H1 (cell line): ENCODE measurements around the gene YRDC. TPM values are rescaled to one million over a fixed set of nuclear protein-coding genes. Genes with fewer than 3 reads are reported as not detected.

Experiments used
- CTCF ChIA-PET: fragments of 300-600 bp; sonication (Branson Sonifier 250); formaldehyde crosslinking; loops from one replicate; lab custom pipeline; 2021; ENCODE audit not compliant: partially characterized antibody; lab: Charles Lee
- POLR2A ChIA-PET: fragments of 300-600 bp; sonication (Branson Sonifier 250); formaldehyde crosslinking; loops from one replicate; lab custom pipeline; 2021; ENCODE audit warnings: inconsistent platforms; ENCODE audit not compliant: partially characterized antibody; lab: Charles Lee
- DNase-seq, 2 experiments: peaks; one replicate each; pipeline versions ENCODE4 v3.0.0 to v3.0.0-alpha.2; 2010 to 2022; ENCODE audit warnings: low spot score in 2 of 2, low read depth in 1 of 2, mixed read lengths in 1 of 2
- FAIRE-seq: peaks from 2 replicates; lab custom pipeline; 2011; peaks lifted over from hg19 to GRCh38; lab: Jason Lieb, UNC
- H2AFZ ChIP-seq: 2 replicates; pipeline ENCODE4 v1.8.1; 2012; ENCODE audit warnings: low read length, inconsistent platforms
- H2AK5ac ChIP-seq: 2 replicates; pipeline ENCODE4 v1.6.1; 2013; ENCODE audit warnings: low read depth, low read length
- H2BK120ac ChIP-seq: replicated peaks from 2 replicates; pipeline ENCODE3; 2013; ENCODE audit warnings: low read depth, low read length, inconsistent platforms
- H2BK12ac ChIP-seq: 2 replicates; pipeline ENCODE4 v1.6.1; 2013; ENCODE audit warnings: low read depth, low read length
- H2BK15ac ChIP-seq: 2 replicates; pipeline ENCODE4 v1.6.1; 2013; ENCODE audit warnings: low read length
- H2BK20ac ChIP-seq: 2 replicates; pipeline ENCODE4 v1.6.1; 2013; ENCODE audit warnings: low read length
- H2BK5ac ChIP-seq: 2 replicates; pipeline ENCODE4 v1.6.1; 2013; ENCODE audit warnings: low read depth, low read length
- H3K14ac ChIP-seq: 2 replicates; pipeline ENCODE4 v1.6.1; 2013; ENCODE audit warnings: inconsistent platforms; ENCODE audit not compliant: insufficient read length
- H3K18ac ChIP-seq: 2 replicates; pipeline ENCODE4 v1.6.1; 2013; ENCODE audit warnings: low read length; ENCODE audit errors: extremely low read depth
- H3K23ac ChIP-seq: 2 replicates; pipeline ENCODE4 v1.6.1; 2013; ENCODE audit warnings: inconsistent platforms; ENCODE audit not compliant: insufficient read length
- H3K23me2 ChIP-seq: 2 replicates; pipeline ENCODE4 v1.6.1; 2013; ENCODE audit warnings: low read depth, low read length
- H3K27ac ChIP-seq: 2 replicates; pipeline ENCODE4 v1.6.1; 2011; ENCODE audit warnings: low read depth, low read length, inconsistent platforms
- H3K27me3 ChIP-seq, 4 experiments: replicated peaks in 1 of 4; 1 replicate in 1 of 4; 2 replicates in 3 of 4; pipeline versions ENCODE4 v1.6.1 to v1.8.1; 2011 to 2013; ENCODE audit warnings: low read length in 3 of 4, mild to moderate bottlenecking in 3 of 4, inconsistent platforms in 2 of 4, mixed read lengths in 2 of 4, moderate library complexity in 1 of 4; ENCODE audit not compliant: control insufficient read depth in 3 of 4, insufficient read depth in 3 of 4; ENCODE audit errors: extremely low read depth in 1 of 4
- H3K36me3 ChIP-seq, 4 experiments: 2 replicates each; pipeline versions ENCODE4 v1.6.1 to v1.8.1; 2011 to 2013; ENCODE audit warnings: mild to moderate bottlenecking in 4 of 4, low read length in 3 of 4, moderate library complexity in 2 of 4, control low read depth in 1 of 4, inconsistent platforms in 1 of 4; ENCODE audit not compliant: insufficient read depth in 4 of 4, control insufficient read depth in 2 of 4
- H3K4ac ChIP-seq: replicated peaks from 2 replicates; pipeline ENCODE3; 2013; ENCODE audit warnings: low read length, low read depth, mixed read lengths, inconsistent platforms; ENCODE audit not compliant: insufficient read length
- H3K4me1 ChIP-seq, 4 experiments: replicated peaks in 1 of 4; 1 replicate in 1 of 4; 2 replicates in 3 of 4; pipeline versions ENCODE4 v1.6.1 to v1.8.1; 2011 to 2013; ENCODE audit warnings: low read length in 3 of 4, inconsistent platforms in 2 of 4, mixed read lengths in 1 of 4; ENCODE audit not compliant: insufficient read depth in 4 of 4, control insufficient read depth in 3 of 4
- H3K4me2 ChIP-seq, 2 experiments: 2 replicates each; pipeline versions ENCODE4 v1.6.1 to v1.8.1; 2011 to 2013; ENCODE audit warnings: low read depth in 2 of 2, low read length in 2 of 2, control low read depth in 1 of 2, inconsistent platforms in 1 of 2, mild to moderate bottlenecking in 1 of 2; ENCODE audit not compliant: insufficient read depth in 1 of 2
- H3K4me3 ChIP-seq, 4 experiments: fragments of 200-600, 300-600 bp in 1 of 4; sonication (generic), shearing (Covaris generic), sonication (Bioruptor Twin) in 1 of 4; 2 replicates each; pipeline versions ENCODE4 v1.5.1 to v1.8.1; 2011 to 2016; ENCODE audit warnings: low read length in 4 of 4, low read depth in 3 of 4, control low read depth in 2 of 4, inconsistent platforms in 2 of 4, mild to moderate bottlenecking in 2 of 4, mixed read lengths in 1 of 4, moderate library complexity in 1 of 4; ENCODE audit not compliant: insufficient read depth in 2 of 4; ENCODE audit errors: extremely low read depth in 1 of 4
- H3K56ac ChIP-seq: replicated peaks from 2 replicates; pipeline ENCODE3; 2013; ENCODE audit warnings: low read depth, mild to moderate bottlenecking, mixed read lengths, low read length, inconsistent platforms; ENCODE audit not compliant: insufficient read length
- H3K79me1 ChIP-seq: 2 replicates; pipeline ENCODE4 v1.6.1; 2013; ENCODE audit warnings: low read depth, low read length, control low read depth
- H3K79me2 ChIP-seq, 2 experiments: 2 replicates each; pipeline versions ENCODE4 v1.6.1 to v1.8.1; 2012 to 2013; ENCODE audit warnings: low read length in 2 of 2, mild to moderate bottlenecking in 2 of 2, inconsistent platforms in 1 of 2; ENCODE audit not compliant: insufficient read depth in 2 of 2, control insufficient read depth in 1 of 2
- H3K9ac ChIP-seq, 4 experiments: replicated peaks in 1 of 4; 1 replicate in 1 of 4; 2 replicates in 3 of 4; pipeline versions ENCODE4 v1.6.1 to v1.8.1; 2011 to 2013; ENCODE audit warnings: low read depth in 3 of 4, low read length in 3 of 4, control low read depth in 2 of 4, mild to moderate bottlenecking in 2 of 4, moderate library complexity in 2 of 4, inconsistent platforms in 1 of 4; ENCODE audit errors: extremely low read depth in 1 of 4
- H3K9me3 ChIP-seq, 2 experiments: 2 replicates each; pipeline versions ENCODE4 v1.6.1 to v1.8.1; 2012 to 2013; ENCODE audit warnings: mild to moderate bottlenecking in 2 of 2, moderate library complexity in 2 of 2, control low read depth in 1 of 2, inconsistent platforms in 1 of 2, low read depth in 1 of 2, low read length in 1 of 2, mixed read lengths in 1 of 2; ENCODE audit not compliant: insufficient read depth in 2 of 2
- H4K20me1 ChIP-seq, 2 experiments: replicated peaks in 1 of 2; 2 replicates each; pipeline versions ENCODE3 to v1.8.1; 2011 to 2013; ENCODE audit warnings: inconsistent platforms in 2 of 2, low read length in 2 of 2, mild to moderate bottlenecking in 1 of 2; ENCODE audit not compliant: insufficient read depth in 2 of 2, control insufficient read depth in 1 of 2
- H4K5ac ChIP-seq: 2 replicates; pipeline ENCODE4 v1.6.1; 2013; ENCODE audit warnings: low read length, low read depth, mixed read lengths, inconsistent platforms; ENCODE audit not compliant: insufficient read length
- H4K8ac ChIP-seq: 2 replicates; pipeline ENCODE4 v1.8.0; 2013; ENCODE audit warnings: mild to moderate bottlenecking, moderate library complexity, low read length, inconsistent platforms; ENCODE audit not compliant: insufficient read depth; ENCODE audit errors: extremely low read depth
- H4K91ac ChIP-seq: replicated peaks from 2 replicates; pipeline ENCODE3; 2013; ENCODE audit warnings: low read length, mixed read lengths, inconsistent platforms; ENCODE audit not compliant: insufficient read length
- BRCA1 ChIP-seq: IDR thresholded peaks from 2 replicates; pipeline ENCODE4 v1.6.1; 2012; ENCODE audit warnings: low read depth, low read length, improper control_type of control experiment
- HDAC2 ChIP-seq, 2 experiments: fragments of 300-600 bp in 1 of 2; sonication (generic) in 1 of 2; IDR thresholded peaks; 2 replicates each; pipeline ENCODE4 v1.6.1; 2011 to 2012; ENCODE audit warnings: low read depth in 2 of 2, low read length in 2 of 2, mild to moderate bottlenecking in 2 of 2, moderate library complexity in 2 of 2, borderline replicate concordance in 1 of 2, inconsistent platforms in 1 of 2
- MAFK ChIP-seq: IDR thresholded peaks from 2 replicates; pipeline ENCODE4 v1.6.1; 2012; ENCODE audit warnings: low read depth, mild to moderate bottlenecking, improper control_type of control experiment, low read length
- POLR2AphosphoS5 ChIP-seq: IDR thresholded peaks from 2 replicates; pipeline ENCODE4 v1.6.1; 2011; ENCODE audit warnings: low read depth, low read length
- USF2 ChIP-seq: IDR thresholded peaks from 2 replicates; pipeline ENCODE4 v1.6.1; 2011; ENCODE audit warnings: low read length, improper control_type of control experiment
- WGBS, 2 experiments: shearing (Covaris generic) in 1 of 2; methylation state at CpG; one replicate each; pipeline versions ENCODE4 v1.1.6 to v1.1.7; 2013 to 2015; ENCODE audit warnings: low lambda C conversion rate in 2 of 2, mixed read lengths in 2 of 2, inconsistent platforms in 1 of 2, low coverage in 1 of 2, missing lambda C conversion rate in 1 of 2; ENCODE audit not compliant: insufficient replicate concordance in 2 of 2, insufficient coverage in 1 of 2, insufficient read length in 1 of 2; ENCODE audit errors: extremely low coverage in 1 of 2, missing lambda C conversion rate in 1 of 2; 5-methylcytosine and 5-hydroxymethylcytosine counted together
- polyA plus RNA-seq, 7 experiments: library from polyadenylated mRNA; depleted of rRNA in 3 of 7; stranded (reverse) in 5 of 7; unstranded in 2 of 7; fragments of >200 nt in 5 of 7; fragments of 200-250 nt in 2 of 7; gene quantifications; 1 replicate in 5 of 7; 2 replicates in 1 of 7; 4 replicates in 1 of 7; pipeline versions ENCODE4 v1.2.1 to v1.2.3, GENCODE V29; 2011 to 2013; ENCODE audit warnings: missing spikeins in 2 of 7, mixed read lengths in 2 of 7
- total RNA-seq: library from RNA; stranded (reverse); fragmentation: NEBNext Ultra II Directional; extraction: Animal tissue kit (Norgen Biotek cat#: 25700); gene quantifications from 2 replicates; pipeline ENCODE4 v1.2.1, GENCODE V29; 2021

Gene YRDC
- total and polyA plus RNA-seq, 2 of the 8 experiments (the other 6 are each of a cell fraction or from before 2014, with no cell fraction given): 21.1 to 21.6 TPM

GRCh38 chr1:37782491-37782890 lies 25.5 kb downstream of the YRDC start:
- H2BK5ac ChIP-seq: no peak overlapping the region
- TF ChIP-seq USF2: no peak
- no peak for TF ChIP-seq POLR2AphosphoS5
- TF ChIP-seq MAFK: no peak
- no peak for TF ChIP-seq HDAC2 (IDR thresholded peaks at IDR 0.05; ENCODE audit: borderline replicate concordance in 1 of 2, low read depth in 2 of 2, low read length in 2 of 2)
- TF ChIP-seq BRCA1: no peak

More at GRCh38 chr1:37782491-37782890, 25.5 kb downstream of the YRDC start:
- no peaks in the 10 kb centered on the region for H3K9me3 ChIP-seq
- no peak overlapping the region for H3K4ac ChIP-seq
- no peaks in the 10 kb centered on the region for H4K20me1 ChIP-seq
- H3K4me3 ChIP-seq: no peak overlapping the region
- WGBS, 2 experiments: 87% methylated on average over 17 of the region's 17 CpGs; no CpG with 5 or more reads in 1 of the 2 experiments
- no peak overlapping the region for H3K4me2 ChIP-seq
- H3K18ac ChIP-seq: no peak overlapping the region
- H3K14ac ChIP-seq: no peak overlapping the region
- H4K91ac ChIP-seq: no peak overlapping the region
- H2AFZ ChIP-seq: no peak overlapping the region
- H2BK15ac ChIP-seq: no peak overlapping the region
- no peak overlapping the region for H3K9ac ChIP-seq
- no peak overlapping the region for H4K5ac ChIP-seq
- DNase-seq (no peak), FAIRE-seq (no peak)
- H3K79me2 ChIP-seq: no peaks in the 10 kb centered on the region
- ChIA-PET CTCF (interaction anchor here (0.6 to 0.7 kb wide), 2 partner anchors 20 to 24 kb away, joined by 3 read pairs; no protein-coding TSS in a partner anchor), POLR2A (no interaction called here)
- H2BK120ac ChIP-seq: no peak overlapping the region
- H3K79me1 ChIP-seq: no peaks in the 10 kb centered on the region
- no peaks in the 10 kb centered on the region for H3K36me3 ChIP-seq
- H3K4me1 ChIP-seq: no peaks in the 10 kb centered on the region
- no peak overlapping the region for H4K8ac ChIP-seq
- H3K56ac ChIP-seq: no peak overlapping the region
- H3K27ac ChIP-seq: no peak overlapping the region
- no peaks in the 10 kb centered on the region; a peak in 1 of 7 replicates for H3K27me3 ChIP-seq
- no peaks in the 10 kb centered on the region for H3K23me2 ChIP-seq
- no peak overlapping the region for H2AK5ac ChIP-seq
- H3K23ac ChIP-seq: no peak overlapping the region
- no peak overlapping the region for H2BK12ac ChIP-seq
- H2BK20ac ChIP-seq: no peak overlapping the region
